Mesenchymal stem cell (in vitro differentiated cells and primary cell): Measurements from ENCODE around the gene NCOA7.
A peak's percentile ranks its signal among the peaks of the same experiment; 100 is the strongest.

Source experiments
- DNase-seq: peaks from one replicate; pipeline ENCODE4 v3.0.0-alpha.2; 2013
- H2AFZ ChIP-seq: one replicate; pipeline ENCODE4 v1.6.1; 2013; ENCODE audit warnings: low read depth, mild to moderate bottlenecking, control low read depth, inconsistent platforms, low read length, moderate library complexity
- H2AK5ac ChIP-seq: 2 replicates; pipeline ENCODE4 v1.6.1; 2013; ENCODE audit warnings: low read length, moderate library complexity, mild to moderate bottlenecking, inconsistent platforms; ENCODE audit not compliant: severe bottlenecking
- H2BK120ac ChIP-seq: one replicate; pipeline ENCODE4 v1.6.1; 2013; ENCODE audit warnings: low read depth, mild to moderate bottlenecking, inconsistent platforms, low read length, moderate library complexity
- H2BK12ac ChIP-seq, 2 experiments: one replicate each; pipeline ENCODE4 v1.6.1; 2013; ENCODE audit warnings: inconsistent platforms in 2 of 2, low read length in 2 of 2, mild to moderate bottlenecking in 2 of 2, moderate library complexity in 2 of 2, control low read depth in 1 of 2
- H2BK15ac ChIP-seq: one replicate; pipeline ENCODE4 v1.6.1; 2013; ENCODE audit warnings: mild to moderate bottlenecking, low read depth, inconsistent platforms; ENCODE audit not compliant: poor library complexity, severe bottlenecking
- H2BK5ac ChIP-seq: 2 replicates; pipeline ENCODE4 v1.6.1; 2013; ENCODE audit warnings: low read depth, mild to moderate bottlenecking, low read length, control low read depth, inconsistent platforms; ENCODE audit not compliant: poor library complexity, severe bottlenecking
- H3K14ac ChIP-seq, 2 experiments: one replicate each; pipeline ENCODE4 v1.6.1; 2013; ENCODE audit warnings: inconsistent platforms in 2 of 2, low read length in 2 of 2, control low read depth in 1 of 2, mild to moderate bottlenecking in 1 of 2, moderate library complexity in 1 of 2
- H3K18ac ChIP-seq, 2 experiments: one replicate each; pipeline ENCODE4 v1.6.1; 2013; ENCODE audit warnings: inconsistent platforms in 2 of 2, low read length in 2 of 2, control low read depth in 1 of 2, low read depth in 1 of 2, mild to moderate bottlenecking in 1 of 2
- H3K23ac ChIP-seq, 2 experiments: one replicate each; pipeline ENCODE4 v1.6.1; 2013; ENCODE audit warnings: inconsistent platforms in 2 of 2, low read length in 2 of 2, mild to moderate bottlenecking in 2 of 2, moderate library complexity in 2 of 2, control low read depth in 1 of 2
- H3K27ac ChIP-seq: 2 replicates; pipeline ENCODE4 v1.5.1; 2013; ENCODE audit warnings: mild to moderate bottlenecking, moderate library complexity, low read length, control low read depth, inconsistent platforms; ENCODE audit not compliant: poor library complexity, severe bottlenecking
- H3K27me3 ChIP-seq, 2 experiments: 2 replicates each; pipeline versions ENCODE4 v1.6.1 to v1.7.0; 2013; ENCODE audit warnings: low read length in 2 of 2, mild to moderate bottlenecking in 2 of 2, moderate library complexity in 2 of 2, control low read depth in 1 of 2, inconsistent platforms in 1 of 2; ENCODE audit not compliant: control insufficient read depth in 1 of 2, insufficient read depth in 1 of 2
- H3K36me3 ChIP-seq, 2 experiments: 2 replicates each; pipeline versions ENCODE4 v1.6.1 to v1.7.0; 2013; ENCODE audit warnings: low read length in 2 of 2, control low read depth in 1 of 2, inconsistent platforms in 1 of 2, low read depth in 1 of 2, mild to moderate bottlenecking in 1 of 2; ENCODE audit not compliant: insufficient read depth in 2 of 2, control insufficient read depth in 1 of 2
- H3K4ac ChIP-seq, 2 experiments: one replicate each; pipeline ENCODE4 v1.6.1; 2013; ENCODE audit warnings: inconsistent platforms in 2 of 2, low read length in 2 of 2, mild to moderate bottlenecking in 2 of 2, moderate library complexity in 2 of 2, control low read depth in 1 of 2, low read depth in 1 of 2
- H3K4me1 ChIP-seq: 2 replicates; pipeline ENCODE4 v1.6.1; 2013; ENCODE audit warnings: low read depth, low read length, control low read depth; ENCODE audit not compliant: control insufficient read depth, insufficient read depth
- H3K4me2 ChIP-seq: 2 replicates; pipeline ENCODE4 v1.6.1; 2013; ENCODE audit warnings: low read length, mild to moderate bottlenecking, inconsistent platforms; ENCODE audit not compliant: poor library complexity, severe bottlenecking
- H3K4me3 ChIP-seq, 2 experiments: 2 replicates each; pipeline versions ENCODE4 v1.5.1 to v1.7.0; 2013; ENCODE audit warnings: low read length in 2 of 2, mild to moderate bottlenecking in 2 of 2, control low read depth in 1 of 2, low read depth in 1 of 2; ENCODE audit not compliant: insufficient read depth in 1 of 2
- H3K79me1 ChIP-seq: replicated peaks from 2 replicates; pipeline ENCODE4 v1.6.1; 2013; ENCODE audit warnings: mild to moderate bottlenecking, control low read depth, low read length, inconsistent platforms; ENCODE audit not compliant: poor library complexity, severe bottlenecking
- H3K9ac ChIP-seq: 2 replicates; pipeline ENCODE4 v1.7.0; 2013; ENCODE audit warnings: mild to moderate bottlenecking, low read length, moderate library complexity
- H3K9me3 ChIP-seq: 2 replicates; pipeline ENCODE4 v1.7.0; 2013; ENCODE audit warnings: mild to moderate bottlenecking, low read length; ENCODE audit not compliant: control insufficient read depth
- H4K8ac ChIP-seq: one replicate; pipeline ENCODE4 v1.6.1; 2013; ENCODE audit warnings: inconsistent platforms, mild to moderate bottlenecking, low read length, moderate library complexity
- H4K91ac ChIP-seq: one replicate; pipeline ENCODE4 v1.6.1; 2013; ENCODE audit warnings: mild to moderate bottlenecking, low read length, inconsistent platforms
- WGBS: methylation state at CpG from one replicate; pipeline ENCODE4 v1.1.7; 2013; ENCODE audit warnings: mixed read lengths; 5-methylcytosine and 5-hydroxymethylcytosine counted together

The NCOA7 gene

GRCh38 chr6:125913864-125914351 lies 123.1 kb downstream of the NCOA7 start:
- Histone ChIP-seq H2BK12ac (no peak overlapping the region), H2AK5ac (no peak overlapping the region), H3K4ac (no peak overlapping the region), H4K91ac (no peak overlapping the region), H2BK5ac (no peak overlapping the region), H3K36me3 (peaks cover 3 to 35% of the 10 kb centered on the region in 2 experiments), H3K27me3 (no peaks in the 10 kb centered on the region), H3K23ac (no peak overlapping the region), H3K4me2 (no peak overlapping the region), H3K79me1 (no peaks in the 10 kb centered on the region), H3K14ac (no peak overlapping the region), H2BK15ac (no peak overlapping the region), H3K18ac (no peak overlapping the region), H2BK120ac (no peak overlapping the region), H3K9me3 (no peaks in the 10 kb centered on the region), H3K4me1 (no peaks in the 10 kb centered on the region), H4K8ac (no peak overlapping the region), H3K27ac (no peak overlapping the region), H2AFZ (no peak overlapping the region), H3K9ac (peak overlapping the region; percentile 75), H3K4me3 (peak overlapping the region in 1 of 2 experiments; percentile 22)
- 44% methylated on average over 2 of the region's 5 CpGs for WGBS
- DNase-seq: peak; percentile 98

DNA sequence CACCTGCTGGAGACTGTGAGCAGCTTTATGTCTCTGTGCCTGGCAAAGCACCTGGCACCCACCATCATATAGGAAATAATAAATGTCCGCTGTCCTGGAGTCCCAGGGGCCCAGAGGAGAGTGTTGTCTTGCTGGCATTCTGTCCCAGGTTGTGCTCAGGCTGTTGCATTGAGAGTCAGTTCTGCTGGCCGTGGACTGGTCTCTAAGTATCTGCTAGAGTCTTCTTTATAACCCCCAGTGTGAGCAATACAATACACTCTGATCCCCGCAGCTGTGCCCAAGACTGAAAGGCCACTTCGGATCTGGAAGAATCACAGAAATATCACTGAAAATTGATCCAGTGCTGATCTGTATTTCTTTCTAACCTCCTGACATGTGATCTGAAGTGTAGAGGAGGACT lies 127.5 kb downstream of the NCOA7 start:
- Histone ChIP-seq H3K23ac (no peak overlapping the region), H2BK5ac (no peak overlapping the region), H2AFZ (no peak overlapping the region)

GRCh38 chr6:125918681-125919566 lies 128.2 kb downstream of the NCOA7 start:
- H4K91ac ChIP-seq: no peak overlapping the region
- no peak overlapping the region for H2AFZ ChIP-seq
- no peak overlapping the region for H4K8ac ChIP-seq
- peaks cover 10 to 56% of the 10 kb centered on the region in 2 experiments for H3K36me3 ChIP-seq
- H3K27me3 ChIP-seq: no peaks in the 10 kb centered on the region
- no peak overlapping the region for H3K4ac ChIP-seq
- H3K4me1 ChIP-seq: no peaks in the 10 kb centered on the region
- DNase-seq: peak; percentile 96
- H2BK120ac ChIP-seq: no peak overlapping the region
- no peak overlapping the region for H2BK5ac ChIP-seq
- peak overlapping the region; percentile 41 for H3K27ac ChIP-seq
- H3K23ac ChIP-seq: no peak overlapping the region
- H3K4me3 ChIP-seq: peak overlapping the region in 1 of 2 experiments; percentile 73
- no peaks in the 10 kb centered on the region for H3K9me3 ChIP-seq
- peak overlapping the region in 1 of 2 experiments; percentile 38 for H2BK12ac ChIP-seq
- WGBS: 71% methylated on average over 12 of the region's 13 CpGs
- H3K18ac ChIP-seq: peak overlapping the region; percentile 13 to 64
- H2BK15ac ChIP-seq: no peak overlapping the region
- no peaks in the 10 kb centered on the region for H3K79me1 ChIP-seq
- H3K4me2 ChIP-seq: peak overlapping the region; percentile 36
- peak overlapping the region; percentile 92 for H3K9ac ChIP-seq
- H3K14ac ChIP-seq: no peak overlapping the region
- no peak overlapping the region for H2AK5ac ChIP-seq

More for the DNA sequence above, 127.5 kb downstream of the NCOA7 start:
- Histone ChIP-seq H3K4me3 (peak overlapping the region in 1 of 2 experiments; percentile 73), H3K9me3 (no peaks in the 10 kb centered on the region), H3K4me2 (no peak overlapping the region), H3K4me1 (no peaks in the 10 kb centered on the region), H3K4ac (peak overlapping the region in 1 of 2 experiments; percentile 32), H3K18ac (peak overlapping the region in 1 of 2 experiments; percentile 3), H3K27ac (no peak overlapping the region), H3K36me3 (peaks cover 10 to 49% of the 10 kb centered on the region in 2 experiments), H4K91ac (no peak overlapping the region), H3K27me3 (no peaks in the 10 kb centered on the region), H2BK120ac (no peak overlapping the region), H3K14ac (no peak overlapping the region), H2BK12ac (no peak overlapping the region), H3K9ac (peak overlapping the region; percentile 92), H3K79me1 (no peaks in the 10 kb centered on the region), H2AK5ac (no peak overlapping the region), H4K8ac (no peak overlapping the region), H2BK15ac (no peak overlapping the region)
- 96% methylated on average over 2 of the region's 4 CpGs for WGBS
- no peak for DNase-seq

DNA sequence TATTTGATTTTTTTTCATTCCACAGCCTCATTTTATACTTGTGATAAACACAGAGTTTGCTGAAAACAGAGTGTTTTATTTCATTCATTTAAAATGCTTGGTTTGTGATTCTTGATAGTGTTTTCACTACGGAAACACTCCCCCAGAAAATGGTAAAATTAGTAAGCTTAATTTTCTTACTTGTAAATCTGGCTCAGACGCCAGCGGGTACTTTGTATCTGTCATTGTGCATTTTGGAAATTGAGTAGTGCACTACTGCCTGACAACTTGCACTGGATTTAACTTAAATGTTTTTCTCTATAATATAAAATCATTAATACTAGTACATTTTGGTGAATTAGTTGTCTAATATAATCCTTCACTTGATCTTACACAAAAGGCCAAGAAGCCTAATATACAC lies 128.9 kb downstream of the NCOA7 start:
- Histone ChIP-seq H2BK12ac (no peak overlapping the region), H4K91ac (no peak overlapping the region), H3K4me2 (no peak overlapping the region), H3K18ac (no peak overlapping the region), H2BK120ac (no peak overlapping the region), H3K23ac (no peak overlapping the region), H2AK5ac (no peak overlapping the region), H3K27ac (no peak overlapping the region), H3K9ac (peak overlapping the region; percentile 92), H3K27me3 (no peaks in the 10 kb centered on the region), H3K4me1 (no peaks in the 10 kb centered on the region), H3K14ac (no peak overlapping the region), H4K8ac (no peak overlapping the region), H2BK5ac (no peak overlapping the region), H3K36me3 (peaks cover 11 to 62% of the 10 kb centered on the region in 2 experiments), H3K79me1 (no peaks in the 10 kb centered on the region), H3K9me3 (no peaks in the 10 kb centered on the region), H2BK15ac (no peak overlapping the region), H2AFZ (no peak overlapping the region), H3K4ac (no peak overlapping the region), H3K4me3 (peak overlapping the region in 1 of 2 experiments; percentile 73)
- no peak for DNase-seq
- WGBS: no CpG with 5 or more reads among the region's 3 CpGs
